ENCODE results near the gene KRT72.

Gene KRT72

GRCh38 chr12:52600941-52601481 is at the start of gene KRT72:
TSS of gene KRT72 (minus strand) at chr12:52601463. CDS start at chr12:52601452, 11 bp downstream.
- no peak for DNase-seq (ENCODE audit: low spot score)

GRCh38 chr12:52650520-52651081 is 49.3 kb upstream of the KRT72 start:
- DNase-seq (ENCODE audit: low spot score), result peak; percentile 36

GRCh38 chr12:52649066-52649465 is 47.8 kb upstream of the KRT72 start:
- no peak for DNase-seq (ENCODE audit: low spot score)

- DNase-seq (ENCODE audit: low spot score), result no peak
Measured at GRCh38 chr12:52648012-52648550, 46.8 kb upstream of the KRT72 start.

DNA sequence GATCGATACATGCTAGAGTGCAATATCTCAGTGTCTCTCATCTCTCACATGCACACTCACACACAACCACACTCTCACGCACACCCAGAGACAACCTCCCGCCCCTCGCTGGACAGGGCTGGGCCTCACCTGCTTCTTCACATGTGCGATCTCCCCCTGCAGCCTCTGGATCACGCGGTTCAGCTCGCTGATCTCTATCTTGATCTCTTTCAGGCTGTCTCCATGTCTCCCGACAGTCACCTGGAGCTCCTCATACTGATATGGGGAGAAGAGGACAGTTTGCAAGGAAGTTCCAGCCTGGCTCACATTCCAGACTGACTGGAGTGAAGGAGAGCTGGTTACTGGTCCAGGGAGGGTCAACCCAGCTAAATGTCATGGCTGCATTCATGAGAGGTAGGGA is 46.3 kb upstream of the KRT72 start:
- DNase-seq (ENCODE audit: low spot score), result no peak

GRCh38 chr12:52646613-52647012 is 45.4 kb upstream of the KRT72 start:
- DNase-seq (ENCODE audit: low spot score), result no peak

- no peak for DNase-seq (ENCODE audit: low spot score)
Measured at GRCh38 chr12:52645982-52646381, 44.7 kb upstream of the KRT72 start.

- DNase-seq (ENCODE audit: low spot score), result no peak
Measured at GRCh38 chr12:52645120-52645761, 44.0 kb upstream of the KRT72 start.

GRCh38 chr12:52644078-52644415 is 42.8 kb upstream of the KRT72 start:
- DNase-seq (ENCODE audit: low spot score), result no peak

GRCh38 chr12:52643233-52644077 is 42.2 kb upstream of the KRT72 start:
- DNase-seq (ENCODE audit: low spot score), result no peak

DNA sequence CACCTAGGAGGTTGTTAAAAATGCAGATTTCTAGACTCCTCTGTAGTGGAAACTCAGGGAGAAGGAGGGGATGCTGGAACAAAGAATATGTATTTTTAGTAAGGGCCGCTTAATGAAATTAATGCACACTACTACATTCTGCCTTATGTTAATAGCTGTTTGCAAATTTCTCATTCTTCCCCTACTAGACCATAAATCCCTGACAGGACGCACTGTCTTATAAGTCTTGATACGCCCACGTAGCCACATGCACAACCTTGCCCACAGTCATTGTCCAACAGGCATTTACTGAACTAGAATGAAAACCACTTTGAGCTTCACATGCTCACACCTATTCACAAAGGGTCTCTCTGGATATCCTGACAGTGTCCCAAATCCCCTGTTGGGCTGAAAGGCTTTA is 40.2 kb upstream of the KRT72 start:
- DNase-seq (ENCODE audit: low spot score), result no peak

GRCh38 chr12:52637299-52637698 is 36.0 kb upstream of the KRT72 start:
- DNase-seq (ENCODE audit: low spot score), result no peak

- DNase-seq (ENCODE audit: low spot score), result no peak
Measured at GRCh38 chr12:52636592-52637258, 35.5 kb upstream of the KRT72 start.

GRCh38 chr12:52636189-52636588 is 34.9 kb upstream of the KRT72 start:
- DNase-seq (ENCODE audit: low spot score), result no peak

- DNase-seq (ENCODE audit: low spot score), result no peak
Measured at GRCh38 chr12:52634266-52635056, 33.2 kb upstream of the KRT72 start.

GRCh38 chr12:52633383-52633782 is 32.1 kb upstream of the KRT72 start:
- DNase-seq (ENCODE audit: low spot score), result no peak

DNA sequence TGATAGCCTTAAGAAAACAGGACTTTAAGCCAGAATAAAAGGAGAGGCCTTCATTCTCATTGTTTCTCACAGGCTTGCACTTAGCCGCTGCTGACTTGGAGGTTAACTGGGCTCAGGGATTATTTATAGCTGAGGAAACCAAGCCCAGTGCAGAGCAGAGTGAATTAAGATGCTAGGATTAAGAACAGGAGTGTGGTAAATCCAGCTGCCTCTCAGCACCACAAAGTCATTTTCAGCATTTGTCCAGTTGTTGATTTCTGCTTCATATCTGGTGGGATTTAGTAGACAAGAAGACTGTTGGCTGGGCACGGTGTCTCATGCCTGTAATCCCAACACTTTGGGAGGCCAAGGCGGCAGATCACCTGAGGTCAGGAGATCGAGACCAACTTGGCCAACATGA is 31.4 kb upstream of the KRT72 start:
- no peak for DNase-seq (ENCODE audit: low spot score)

DNA sequence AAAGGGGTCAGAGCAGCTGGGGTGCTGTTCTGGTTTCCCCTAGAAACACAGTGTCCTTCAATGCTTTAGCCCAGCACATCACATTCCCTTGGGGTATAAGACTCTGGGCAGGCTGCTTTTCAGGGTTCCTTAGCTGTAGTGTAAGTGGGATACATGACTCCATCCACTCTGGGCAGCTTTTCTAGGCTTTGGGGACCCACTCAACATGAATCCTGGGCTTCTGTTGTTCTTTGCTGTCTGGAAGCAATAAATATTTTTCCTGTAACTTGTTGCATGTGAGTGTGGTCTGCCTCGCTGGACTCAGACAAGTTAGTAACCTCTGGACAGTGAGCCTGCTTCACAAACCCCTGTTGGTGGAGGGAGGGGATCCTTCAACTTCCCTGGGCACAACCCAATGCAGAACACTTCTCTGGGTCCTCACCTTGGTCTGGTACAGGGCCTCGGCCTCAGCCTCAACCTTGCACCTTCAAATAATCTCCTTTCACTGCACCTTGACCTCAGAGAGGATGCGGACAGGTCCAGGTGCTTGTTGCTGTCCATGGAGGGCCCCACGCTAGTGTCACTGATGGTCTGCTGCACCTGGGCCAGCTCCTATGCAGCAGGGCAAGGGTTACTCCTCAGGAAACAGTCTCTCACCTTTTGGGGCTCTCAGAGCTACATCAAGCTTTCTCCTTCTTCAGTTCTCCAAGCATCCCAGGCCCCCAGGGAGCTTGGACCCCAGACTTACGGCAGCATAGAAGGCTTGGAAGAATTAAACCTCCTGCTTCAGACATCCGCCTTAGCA is 30.6 kb upstream of the KRT72 start:
- DNase-seq (ENCODE audit: low spot score), result no peak

DNA sequence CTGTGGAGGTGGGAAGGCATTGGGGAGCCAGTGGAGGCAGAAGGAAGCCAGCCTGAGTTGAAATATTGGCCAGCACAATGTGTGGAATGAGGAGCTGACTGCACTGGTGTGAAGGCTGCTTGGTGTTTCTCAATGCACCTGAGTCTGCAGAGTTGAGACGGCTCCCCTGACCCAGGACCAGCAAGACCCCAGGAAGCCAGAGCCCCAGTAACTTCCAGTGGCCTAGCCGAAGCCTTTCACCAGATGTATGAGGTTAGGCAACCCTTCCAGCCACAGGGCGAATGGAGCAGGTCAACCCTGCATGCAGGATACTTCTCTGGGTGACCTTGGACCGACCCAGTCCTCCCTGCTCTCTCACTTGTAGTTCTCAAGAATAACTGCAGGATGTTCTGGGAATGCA is 30.0 kb upstream of the KRT72 start:
- DNase-seq (ENCODE audit: low spot score), result no peak

DNA sequence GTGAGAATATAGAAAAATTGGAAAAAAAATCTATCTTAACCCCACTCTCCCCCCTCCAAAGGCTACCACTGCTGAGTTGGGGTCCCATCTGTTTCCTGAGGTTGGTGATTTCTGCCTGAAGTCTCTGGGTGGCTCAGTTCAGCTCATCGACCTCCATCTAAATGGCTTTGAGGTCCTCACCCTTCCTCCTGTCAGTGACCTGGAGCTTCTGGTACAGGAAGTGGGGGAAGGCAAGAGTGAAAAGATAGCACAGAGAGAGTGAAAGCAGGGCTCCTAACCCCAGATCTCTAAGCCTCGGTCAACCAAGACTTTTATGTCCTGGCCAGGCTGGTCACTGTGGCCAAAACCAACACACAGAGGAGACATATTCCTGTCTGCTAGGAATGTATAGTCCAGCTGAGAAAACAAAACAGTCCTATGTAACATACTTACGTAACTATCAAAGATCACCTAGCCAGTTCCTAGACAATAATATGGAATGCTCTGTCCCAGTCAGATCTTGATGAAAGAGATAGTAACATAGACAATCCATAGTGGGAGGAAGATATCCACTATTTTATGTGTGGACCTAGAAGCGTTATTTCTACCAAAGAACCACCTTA is 29.4 kb upstream of the KRT72 start:
- no peak for DNase-seq (ENCODE audit: low spot score)

All from GM03348 (cell line).